ENCODE measurements around the gene NDUFAF8.

Gene NDUFAF8

GRCh38 chr17:81195941-81196495 lies 43.1 kb upstream of the NDUFAF8 start:
- ChIA-PET POLR2A (no interaction called here), CTCF (interaction anchor here (0.5 to 1.1 kb wide), 4 partner anchors 59 to 537 kb away, joined by 3 read pairs; no protein-coding TSS in a partner anchor)
- Histone ChIP-seq H3K9me3 (ENCODE audit: control insufficient read depth, insufficient read depth, low read depth, low read length) (no peaks in the 10 kb centered on the region), H3K4me1 (ENCODE audit: control insufficient read depth, insufficient read depth, low read length) (no peaks in the 10 kb centered on the region), H3K4me3 (ENCODE audit: low read depth, low read length) (no peak overlapping the region), H3K27ac (ENCODE audit: extremely low read depth, low read depth, low read length) (no peak overlapping the region), H3K36me3 (ENCODE audit: control insufficient read depth in 2 of 2, insufficient read depth in 1 of 2, low read length in 2 of 2) (peaks cover 0 to 88% of the 10 kb centered on the region in 2 experiments; a peak in 1 of 3 replicates)
- TF ChIP-seq ZNF521 (tag by site-specific recombination; IDR thresholded peaks at IDR 0.05) (no peak), GLIS2 (tag by site-specific recombination; IDR thresholded peaks at IDR 0.05) (peak; percentile 30; the same call in 1 of the 2 replicates)

- peaks cover 0 to 81% of the 10 kb centered on the region in 2 experiments; a peak in 2 of 3 replicates for H3K36me3 ChIP-seq (ENCODE audit: control insufficient read depth in 2 of 2, insufficient read depth in 1 of 2, low read length in 2 of 2)
- CTCF ChIA-PET = interaction anchor here (1.1 kb wide), 1 partner anchor 175 kb away, joined by 3 read pairs; no protein-coding TSS in a partner anchor
- no peak overlapping the region for H3K4me3 ChIP-seq (ENCODE audit: low read depth, low read length)
- TF ChIP-seq ZNF211 (tag by site-specific recombination; IDR thresholded peaks at IDR 0.05; ENCODE audit: low read depth) (no peak), ZNF664 (tag by site-specific recombination; IDR thresholded peaks at IDR 0.05) (no peak), ZNF10 (tag by site-specific recombination; IDR thresholded peaks at IDR 0.05) (peak; percentile 95)
- H3K4me1 ChIP-seq (ENCODE audit: control insufficient read depth, insufficient read depth, low read length) = no peaks in the 10 kb centered on the region
- no peaks in the 10 kb centered on the region for H3K9me3 ChIP-seq (ENCODE audit: control insufficient read depth, insufficient read depth, low read depth, low read length)
- H3K27ac ChIP-seq (ENCODE audit: extremely low read depth, low read depth, low read length) = no peak overlapping the region
- POLR2A ChIA-PET = no interaction called here
These were observed 42.4 kb upstream of the NDUFAF8 start for GRCh38 chr17:81196505-81197408.

- Histone ChIP-seq H3K36me3 (ENCODE audit: control insufficient read depth in 2 of 2, insufficient read depth in 1 of 2, low read length in 2 of 2) (peaks cover 0 to 82% of the 10 kb centered on the region in 2 experiments; a peak in 2 of 3 replicates), H3K4me3 (ENCODE audit: low read depth, low read length) (no peak overlapping the region), H3K27ac (ENCODE audit: extremely low read depth, low read depth, low read length) (no peak overlapping the region), H3K9me3 (ENCODE audit: control insufficient read depth, insufficient read depth, low read depth, low read length) (no peaks in the 10 kb centered on the region), H3K4me1 (ENCODE audit: control insufficient read depth, insufficient read depth, low read length) (no peaks in the 10 kb centered on the region)
- ChIA-PET POLR2A (interaction anchor here (0.6 kb wide), 1 partner anchor 943 kb away, joined by 5 read pairs; no protein-coding TSS in a partner anchor), CTCF (interaction anchor here (2.3 kb wide), 1 partner anchor 54 kb away, joined by 7 read pairs; no protein-coding TSS in a partner anchor)
- no peak for TF ChIP-seq GLI2 (tag by site-specific recombination; IDR thresholded peaks at IDR 0.05; ENCODE audit: borderline replicate concordance, low read depth)
- no peak for TF ChIP-seq ZNF544 (tag by site-specific recombination; IDR thresholded peaks at IDR 0.05)
- no peak for TF ChIP-seq ZNF501 (tag by site-specific recombination; IDR thresholded peaks at IDR 0.05)
- TF ChIP-seq ZBTB48 (tag by site-specific recombination; IDR thresholded peaks at IDR 0.05) = no peak
- no peak for TF ChIP-seq GLIS1 (tag by site-specific recombination; IDR thresholded peaks at IDR 0.05)
- TF ChIP-seq PATZ1 (tag by site-specific recombination; IDR thresholded peaks at IDR 0.05) = 0 out of 2 replicates have a peak, but pooled peaks have one; percentile 13
- TF ChIP-seq ZNF146 (tag by site-specific recombination; IDR thresholded peaks at IDR 0.05) = no peak
- no peak for TF ChIP-seq ZNF239 (tag by site-specific recombination; IDR thresholded peaks at IDR 0.05)
- TF ChIP-seq GLIS2 (tag by site-specific recombination; IDR thresholded peaks at IDR 0.05) = 0 out of 2 replicates have a peak, but pooled peaks have one; percentile 14
These were observed 41.7 kb upstream of the NDUFAF8 start for GRCh38 chr17:81197409-81197795.

Measured in HEK293 (cell line).